HG02938 (cell line): ENCODE results near the gene DCAF11.

Source experiments
- ATAC-seq: cut with Tn5 transposase; IDR thresholded peaks from one replicate; pipeline ENCODE4 v1.9.1; 2021; ENCODE audit warnings: mild to moderate bottlenecking, moderate library complexity; ENCODE audit not compliant: unreplicated experiment

The DCAF11 gene

GRCh38 chr14:24136684-24137528, 22.3 kb downstream of the DCAF11 start:
- no peak for ATAC-seq

- ATAC-seq: no peak
These were observed 23.2 kb downstream of the DCAF11 start for GRCh38 chr14:24137529-24138395.

- no peak for ATAC-seq
These were observed 24.1 kb downstream of the DCAF11 start for GRCh38 chr14:24138396-24139271.

GRCh38 chr14:24139272-24139934, 24.8 kb downstream of the DCAF11 start:
- ATAC-seq: no peak

GRCh38 chr14:24141097-24141880, 26.7 kb downstream of the DCAF11 start, which contains the start of gene EMC9:
Gene EMC9 (minus strand): TSS chr14:24141591. CDS start chr14:24141304, 287 bp downstream.
- peak; percentile 86 for ATAC-seq

GRCh38 chr14:24143511-24143910, 28.9 kb downstream of the DCAF11 start:
- no peak for ATAC-seq

GRCh38 chr14:24144451-24144850, 29.9 kb downstream of the DCAF11 start:
- no peak for ATAC-seq

GRCh38 chr14:24145219-24145618, 30.6 kb downstream of the DCAF11 start:
- no peak for ATAC-seq

GRCh38 chr14:24145690-24146452, 31.3 kb downstream of the DCAF11 start:
- no peak for ATAC-seq

- ATAC-seq: peak; percentile 53
These were observed 31.9 kb downstream of the DCAF11 start, which contains the start of gene PSME2 for GRCh38 chr14:24146453-24146977. Gene PSME2 (minus strand): TSS chr14:24146610. CDS start chr14:24146581, 29 bp downstream.

GRCh38 chr14:24146978-24147760, 32.6 kb downstream of the DCAF11 start, which contains the start of gene RNF31:
Gene RNF31 (plus strand): TSS chr14:24147498. CDS start chr14:24147699, 201 bp downstream.
- peak; percentile 85 for ATAC-seq

- no peak for ATAC-seq
These were observed 33.3 kb downstream of the DCAF11 start for GRCh38 chr14:24147761-24148428.

GRCh38 chr14:24149302-24149969, 34.9 kb downstream of the DCAF11 start:
- ATAC-seq: no peak

GRCh38 chr14:24150061-24150460, 35.5 kb downstream of the DCAF11 start:
- no peak for ATAC-seq

GRCh38 chr14:24150567-24150966, 36.0 kb downstream of the DCAF11 start:
- ATAC-seq: no peak

- no peak for ATAC-seq
These were observed 36.4 kb downstream of the DCAF11 start for GRCh38 chr14:24150993-24151392.
